PC-3 (cell line): ENCODE data around the gene LHFPL3.

Experiments
- EZH2 ChIP-seq: fragments of 300-600 bp; sonication (generic); IDR thresholded peaks from one replicate; pipeline ENCODE4 v1.6.1; 2017; ENCODE audit warnings: antibody characterized with exemption, mild to moderate bottlenecking, low read length; ENCODE audit not compliant: unreplicated experiment
- TF ChIP-seq, protein P1 (sequence below): fragments of 300-600 bp; sonication (generic); conservative IDR thresholded peaks from 2 replicates; pipeline ENCODE4 v1.5.1; 2017; ENCODE audit warnings: antibody characterized with exemption, low read depth, mild to moderate bottlenecking, low read length

GRCh38 chr7:104850374-104850773 lies 522.0 kb downstream of the LHFPL3 start:
- TF ChIP-seq, protein P1, sequence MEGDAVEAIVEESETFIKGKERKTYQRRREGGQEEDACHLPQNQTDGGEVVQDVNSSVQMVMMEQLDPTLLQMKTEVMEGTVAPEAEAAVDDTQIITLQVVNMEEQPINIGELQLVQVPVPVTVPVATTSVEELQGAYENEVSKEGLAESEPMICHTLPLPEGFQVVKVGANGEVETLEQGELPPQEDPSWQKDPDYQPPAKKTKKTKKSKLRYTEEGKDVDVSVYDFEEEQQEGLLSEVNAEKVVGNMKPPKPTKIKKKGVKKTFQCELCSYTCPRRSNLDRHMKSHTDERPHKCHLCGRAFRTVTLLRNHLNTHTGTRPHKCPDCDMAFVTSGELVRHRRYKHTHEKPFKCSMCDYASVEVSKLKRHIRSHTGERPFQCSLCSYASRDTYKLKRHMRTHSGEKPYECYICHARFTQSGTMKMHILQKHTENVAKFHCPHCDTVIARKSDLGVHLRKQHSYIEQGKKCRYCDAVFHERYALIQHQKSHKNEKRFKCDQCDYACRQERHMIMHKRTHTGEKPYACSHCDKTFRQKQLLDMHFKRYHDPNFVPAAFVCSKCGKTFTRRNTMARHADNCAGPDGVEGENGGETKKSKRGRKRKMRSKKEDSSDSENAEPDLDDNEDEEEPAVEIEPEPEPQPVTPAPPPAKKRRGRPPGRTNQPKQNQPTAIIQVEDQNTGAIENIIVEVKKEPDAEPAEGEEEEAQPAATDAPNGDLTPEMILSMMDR, result no peak
- no peak for TF ChIP-seq EZH2
